Bronchial epithelial cell (primary cell): ENCODE results near the gene PRKAG2. TPM values are rescaled to one million over a fixed set of nuclear protein-coding genes. Genes with fewer than 3 reads are reported as not detected.

Experiments
- DNase-seq: peaks from one replicate; pipeline ENCODE4 v3.0.0-alpha.2; 2010; ENCODE audit warnings: low read depth
- FAIRE-seq: peaks from 2 replicates; lab custom pipeline; 2011; peaks lifted over from hg19 to GRCh38; lab: Jason Lieb, UNC
- H3K27me3 ChIP-seq: 2 replicates; pipeline ENCODE4 v1.5.1; 2011; ENCODE audit warnings: low read length; ENCODE audit not compliant: control insufficient read depth, insufficient read depth
- H3K36me3 ChIP-seq: 2 replicates; pipeline ENCODE4 v1.5.1; 2011; ENCODE audit warnings: low read length; ENCODE audit not compliant: control insufficient read depth, insufficient read depth
- H3K4me3 ChIP-seq: 2 replicates; pipeline ENCODE4 v1.5.1; 2011; ENCODE audit warnings: mild to moderate bottlenecking, low read depth, low read length, control low read depth
- CTCF ChIP-seq: IDR thresholded peaks from 2 replicates; pipeline ENCODE4 v1.5.1; 2011; ENCODE audit warnings: mild to moderate bottlenecking, moderate library complexity, low read length, control low read depth, inconsistent platforms; ENCODE audit not compliant: insufficient read depth, severe bottlenecking
- total RNA-seq: library from RNA; depleted of rRNA; stranded (reverse); fragments of >200 nt; gene quantifications from 2 replicates; pipeline ENCODE4 v1.2.1, GENCODE V29; 2014

PRKAG2 gene
- total RNA-seq, 1 donor from 2014 or later, result 24.5 TPM

GRCh38 chr7:151611041-151611440, 265.9 kb downstream of the PRKAG2 start:
- Histone ChIP-seq H3K27me3 (no peaks in the 10 kb centered on the region), H3K36me3 (peaks cover 1% of the 10 kb centered on the region), H3K4me3 (no peak overlapping the region)
- FAIRE-seq, result no peak
- TF ChIP-seq CTCF, result no peak
- DNase-seq, result no peak

GRCh38 chr7:151608031-151608551, 268.8 kb downstream of the PRKAG2 start:
- DNase-seq (peak; percentile 75), FAIRE-seq (no peak)
- H3K27me3 ChIP-seq, result no peaks in the 10 kb centered on the region
- H3K4me3 ChIP-seq, result no peak overlapping the region
- TF ChIP-seq CTCF, result no peak
- no peaks in the 10 kb centered on the region for H3K36me3 ChIP-seq

- no peak overlapping the region for H3K4me3 ChIP-seq
- H3K27me3 ChIP-seq, result no peaks in the 10 kb centered on the region
- DNase-seq (peak; percentile 47), FAIRE-seq (no peak)
- TF ChIP-seq CTCF, result no peak
- H3K36me3 ChIP-seq, result no peaks in the 10 kb centered on the region
Observed at GRCh38 chr7:151607464-151607867, 269.4 kb downstream of the PRKAG2 start.

GRCh38 chr7:151603951-151604350, 273.0 kb downstream of the PRKAG2 start:
- no peak for TF ChIP-seq CTCF
- H3K36me3 ChIP-seq, result no peaks in the 10 kb centered on the region
- no peaks in the 10 kb centered on the region for H3K27me3 ChIP-seq
- no peak overlapping the region for H3K4me3 ChIP-seq
- DNase-seq (no peak), FAIRE-seq (no peak)

GRCh38 chr7:151601521-151602305, 275.2 kb downstream of the PRKAG2 start:
- H3K27me3 ChIP-seq, result no peaks in the 10 kb centered on the region
- FAIRE-seq (peak; percentile 36), DNase-seq (no peak)
- no peaks in the 10 kb centered on the region for H3K36me3 ChIP-seq
- H3K4me3 ChIP-seq, result no peak overlapping the region
- no peak for TF ChIP-seq CTCF

- Histone ChIP-seq H3K36me3 (no peaks in the 10 kb centered on the region), H3K27me3 (no peaks in the 10 kb centered on the region), H3K4me3 (no peak overlapping the region)
- TF ChIP-seq CTCF, result no peak
- FAIRE-seq (no peak), DNase-seq (no peak)
Observed at GRCh38 chr7:151600331-151600730, 276.6 kb downstream of the PRKAG2 start.
